Stomach (tissue), 4 donors: ENCODE data around the gene ARL4D.

Experiments used
- EP300 ChIP-seq: sonication (generic); formaldehyde crosslinking; IDR thresholded peaks from one replicate; pipeline ENCODE4 v1.6.1; 2017; ENCODE audit warnings: antibody characterized with exemption
- POLR2A ChIP-seq, 4 donors: fragments of 450-650 bp; IDR thresholded peaks; one replicate each; pipeline ENCODE4 v1.6.1; 2016; ENCODE audit warnings: antibody characterized with exemption in 4 of 4, control low read depth in 2 of 4, mild to moderate bottlenecking in 1 of 4, moderate library complexity in 1 of 4
- POLR2AphosphoS5 ChIP-seq, 3 donors: sonication (generic); formaldehyde crosslinking; IDR thresholded peaks; one replicate each; pipeline ENCODE4 v1.6.1; 2016; ENCODE audit warnings: antibody characterized with exemption in 3 of 3
- TF ChIP-seq, protein P1 (sequence below), 7 experiments: fragments of 450-650 bp in 4 of 7; fragments of 200-600 bp in 3 of 7; sonication (generic) in 3 of 7; IDR thresholded peaks; one replicate each; pipeline ENCODE4 v1.5.1; 2016 to 2019; ENCODE audit warnings: antibody characterized with exemption in 7 of 7, control low read depth in 2 of 7, mild to moderate bottlenecking in 1 of 7

DNA sequence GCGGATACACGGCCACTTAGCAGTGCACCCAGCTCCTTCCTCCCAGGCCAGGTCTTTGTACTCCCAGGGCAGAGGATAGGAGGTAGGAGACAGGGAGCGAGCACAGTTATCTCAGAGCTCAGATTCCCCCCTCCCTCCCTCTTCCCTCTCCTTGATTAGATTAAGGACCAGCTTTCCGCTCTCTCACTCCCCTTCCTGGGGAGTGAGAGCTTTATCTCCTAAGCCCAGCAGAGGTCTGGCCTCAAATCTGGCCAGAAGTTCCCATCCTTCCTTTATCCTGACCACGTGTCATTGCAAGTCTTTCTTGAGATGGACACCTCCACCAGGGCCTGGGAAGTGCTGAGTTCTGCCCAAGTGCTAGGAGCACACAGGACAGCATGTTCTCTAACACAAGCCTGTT is 5.1 kb downstream of the ARL4D start:
- TF ChIP-seq POLR2AphosphoS5 (IDR thresholded peaks at IDR 0.05), result no peak
- TF ChIP-seq, protein P1, sequence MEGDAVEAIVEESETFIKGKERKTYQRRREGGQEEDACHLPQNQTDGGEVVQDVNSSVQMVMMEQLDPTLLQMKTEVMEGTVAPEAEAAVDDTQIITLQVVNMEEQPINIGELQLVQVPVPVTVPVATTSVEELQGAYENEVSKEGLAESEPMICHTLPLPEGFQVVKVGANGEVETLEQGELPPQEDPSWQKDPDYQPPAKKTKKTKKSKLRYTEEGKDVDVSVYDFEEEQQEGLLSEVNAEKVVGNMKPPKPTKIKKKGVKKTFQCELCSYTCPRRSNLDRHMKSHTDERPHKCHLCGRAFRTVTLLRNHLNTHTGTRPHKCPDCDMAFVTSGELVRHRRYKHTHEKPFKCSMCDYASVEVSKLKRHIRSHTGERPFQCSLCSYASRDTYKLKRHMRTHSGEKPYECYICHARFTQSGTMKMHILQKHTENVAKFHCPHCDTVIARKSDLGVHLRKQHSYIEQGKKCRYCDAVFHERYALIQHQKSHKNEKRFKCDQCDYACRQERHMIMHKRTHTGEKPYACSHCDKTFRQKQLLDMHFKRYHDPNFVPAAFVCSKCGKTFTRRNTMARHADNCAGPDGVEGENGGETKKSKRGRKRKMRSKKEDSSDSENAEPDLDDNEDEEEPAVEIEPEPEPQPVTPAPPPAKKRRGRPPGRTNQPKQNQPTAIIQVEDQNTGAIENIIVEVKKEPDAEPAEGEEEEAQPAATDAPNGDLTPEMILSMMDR (IDR thresholded peaks at IDR 0.05), result no peak
- no peak for TF ChIP-seq EP300
- TF ChIP-seq POLR2A (IDR thresholded peaks at IDR 0.05), result no peak
